GM21515 (cell line): Measurements from ENCODE around the gene FAM90A26.
"Not testable (repeated sequence)": the region's sequence is repeated elsewhere in the genome, so short reads cannot be mapped to it uniquely, and the experiment has no call there.

Experiments used
- ATAC-seq: cut with Tn5 transposase; IDR thresholded peaks from one replicate; pipeline ENCODE4 v1.9.1; 2021; ENCODE audit not compliant: unreplicated experiment

Gene FAM90A26

GRCh38 chr4:9169791-9170459 is at the start of gene FAM90A26:
TSS of gene FAM90A26 (plus strand) at chr4:9170409. CDS start at chr4:9173173, 2,764 bp downstream.
- ATAC-seq: not testable (repeated sequence)

GRCh38 chr4:9122711-9123110 is 47.5 kb upstream of the FAM90A26 start:
- ATAC-seq: not testable (repeated sequence)

- not testable (repeated sequence) for ATAC-seq
Observed at GRCh38 chr4:9123572-9124007, 46.6 kb upstream of the FAM90A26 start.

- not testable (repeated sequence) for ATAC-seq
Observed at GRCh38 chr4:9125601-9126161, 44.5 kb upstream of the FAM90A26 start.

GRCh38 chr4:9131420-9131819 is 38.8 kb upstream of the FAM90A26 start:
- not testable (repeated sequence) for ATAC-seq

GRCh38 chr4:9132849-9133248 is 37.4 kb upstream of the FAM90A26 start:
- ATAC-seq: not testable (repeated sequence)

GRCh38 chr4:9134011-9134410 is 36.2 kb upstream of the FAM90A26 start:
- not testable (repeated sequence) for ATAC-seq

- ATAC-seq: not testable (repeated sequence)
Observed at GRCh38 chr4:9134556-9134955, 35.7 kb upstream of the FAM90A26 start.

GRCh38 chr4:9141050-9141449 is 29.2 kb upstream of the FAM90A26 start:
- not testable (repeated sequence) for ATAC-seq

GRCh38 chr4:9142786-9143185 is 27.4 kb upstream of the FAM90A26 start:
- ATAC-seq: not testable (repeated sequence)

GRCh38 chr4:9143421-9144080 is 26.7 kb upstream of the FAM90A26 start:
- ATAC-seq: no peak

GRCh38 chr4:9146967-9147366 is 23.2 kb upstream of the FAM90A26 start:
- ATAC-seq: no peak

- not testable (repeated sequence) for ATAC-seq
Observed at GRCh38 chr4:9147368-9147767, 22.8 kb upstream of the FAM90A26 start.

- not testable (repeated sequence) for ATAC-seq
Observed at GRCh38 chr4:9148611-9149409, 21.4 kb upstream of the FAM90A26 start.

- ATAC-seq: not testable (repeated sequence)
Observed at GRCh38 chr4:9151809-9152179, 18.4 kb upstream of the FAM90A26 start.

- ATAC-seq: not testable (repeated sequence)
Observed at GRCh38 chr4:9152180-9153007, 17.8 kb upstream of the FAM90A26 start.

- ATAC-seq: not testable (repeated sequence)
Observed at GRCh38 chr4:9153008-9153570, 17.1 kb upstream of the FAM90A26 start.

GRCh38 chr4:9153571-9154157 is 16.5 kb upstream of the FAM90A26 start:
- ATAC-seq: not testable (repeated sequence)

GRCh38 chr4:9155101-9155886 is 14.9 kb upstream of the FAM90A26 start:
- ATAC-seq: not testable (repeated sequence)
